Skeletal muscle tissue (tissue), 4 donors: Measurements from ENCODE around the gene PARL. TPM values are rescaled to one million over a fixed set of nuclear protein-coding genes. Genes with fewer than 3 reads are reported as not detected.

Source experiments
- H3K27ac ChIP-seq: one replicate; pipeline ENCODE4 v1.7.0; 2013; ENCODE audit warnings: mild to moderate bottlenecking, low read depth, low read length, inconsistent platforms
- H3K27me3 ChIP-seq, 3 donors: one replicate each; pipeline ENCODE4 v1.7.0; 2013; ENCODE audit warnings: low read length in 3 of 3; ENCODE audit not compliant: control insufficient read depth in 3 of 3, insufficient read depth in 3 of 3
- H3K36me3 ChIP-seq, 3 donors: one replicate each; pipeline ENCODE4 v1.7.0; 2013; ENCODE audit warnings: low read length in 3 of 3; ENCODE audit not compliant: control insufficient read depth in 3 of 3, insufficient read depth in 3 of 3
- H3K4me1 ChIP-seq, 3 donors: one replicate each; pipeline ENCODE4 v1.7.0; 2013; ENCODE audit warnings: low read length in 3 of 3, mild to moderate bottlenecking in 3 of 3; ENCODE audit not compliant: control insufficient read depth in 3 of 3, insufficient read depth in 3 of 3
- H3K4me3 ChIP-seq, 3 donors: one replicate each; pipeline ENCODE4 v1.7.0; 2013; ENCODE audit warnings: low read length in 3 of 3
- H3K9ac ChIP-seq, 3 donors: one replicate each; pipeline ENCODE4 v1.7.0; 2013; ENCODE audit warnings: low read length in 3 of 3, mild to moderate bottlenecking in 3 of 3, moderate library complexity in 2 of 3, low read depth in 1 of 3
- H3K9me3 ChIP-seq, 3 donors: one replicate each; pipeline ENCODE4 v1.7.0; 2013; ENCODE audit warnings: low read length in 3 of 3; ENCODE audit not compliant: control insufficient read depth in 3 of 3
- total RNA-seq: library from RNA; depleted of rRNA; stranded (reverse); fragments of >200 nt; gene quantifications from one replicate; pipeline ENCODE4 v1.2.3, GENCODE V29; 2014
- donor health status: Osteomylitis.

The PARL gene
- total RNA-seq, 1 donor from 2014 or later, result 35.0 TPM

- Histone ChIP-seq H3K9ac (no peak overlapping the region), H3K4me3 (no peak overlapping the region), H3K4me1 (peaks cover 0 to 4% (median 0%) of the 10 kb centered on the region in 3 donors), H3K9me3 (no peaks in the 10 kb centered on the region), H3K27me3 (no peaks in the 10 kb centered on the region), H3K27ac (no peak overlapping the region), H3K36me3 (peaks cover under 1 to 12% (median 9%) of the 10 kb centered on the region in 3 donors)
These were observed 14.1 kb downstream of the PARL start for GRCh38 chr3:183870563-183870962.

GRCh38 chr3:183868796-183869195 is 15.9 kb downstream of the PARL start:
- no peaks in the 10 kb centered on the region for H3K4me1 ChIP-seq
- no peak overlapping the region for H3K9ac ChIP-seq
- H3K36me3 ChIP-seq, result peaks cover 9 to 22% (median 18%) of the 10 kb centered on the region in 3 donors
- H3K27ac ChIP-seq, result no peak overlapping the region
- no peaks in the 10 kb centered on the region for H3K27me3 ChIP-seq
- H3K9me3 ChIP-seq, result no peaks in the 10 kb centered on the region
- no peak overlapping the region for H3K4me3 ChIP-seq

- H3K9me3 ChIP-seq, result no peaks in the 10 kb centered on the region
- no peak overlapping the region for H3K9ac ChIP-seq
- no peaks in the 10 kb centered on the region for H3K27me3 ChIP-seq
- no peak overlapping the region for H3K4me3 ChIP-seq
- H3K27ac ChIP-seq, result no peak overlapping the region
- H3K36me3 ChIP-seq, result peaks cover 23 to 49% (median 48%) of the 10 kb centered on the region in 3 donors
- H3K4me1 ChIP-seq, result peaks cover under 1 to 3% (median 3%) of the 10 kb centered on the region in 3 donors
These were observed 22.1 kb downstream of the PARL start for GRCh38 chr3:183862610-183863009.

- Histone ChIP-seq H3K9me3 (no peaks in the 10 kb centered on the region), H3K4me3 (no peak overlapping the region), H3K4me1 (peaks cover 4 to 6% (median 4%) of the 10 kb centered on the region in 3 donors), H3K27me3 (no peaks in the 10 kb centered on the region), H3K9ac (peak overlapping the region in 1 of 3 donors; percentile 23), H3K27ac (no peak overlapping the region), H3K36me3 (peaks cover 20 to 49% (median 36%) of the 10 kb centered on the region in 3 donors)
These were observed 26.8 kb downstream of the PARL start for GRCh38 chr3:183857863-183858262.

GRCh38 chr3:183854318-183855035 is 30.2 kb downstream of the PARL start:
- peaks cover 4 to 6% (median 4%) of the 10 kb centered on the region in 3 donors for H3K4me1 ChIP-seq
- H3K36me3 ChIP-seq, result peaks cover 6 to 37% (median 12%) of the 10 kb centered on the region in 3 donors
- H3K4me3 ChIP-seq, result no peak overlapping the region
- H3K27me3 ChIP-seq, result no peaks in the 10 kb centered on the region
- H3K9me3 ChIP-seq, result no peaks in the 10 kb centered on the region
- no peak overlapping the region for H3K9ac ChIP-seq
- H3K27ac ChIP-seq, result no peak overlapping the region

GRCh38 chr3:183845608-183846288 is 38.9 kb downstream of the PARL start:
- Histone ChIP-seq H3K4me1 (peaks cover 0 to 4% (median 0%) of the 10 kb centered on the region in 3 donors), H3K4me3 (no peak overlapping the region), H3K27me3 (no peaks in the 10 kb centered on the region), H3K9me3 (no peaks in the 10 kb centered on the region), H3K27ac (no peak overlapping the region), H3K9ac (no peak overlapping the region), H3K36me3 (peaks cover 17 to 55% (median 39%) of the 10 kb centered on the region in 3 donors)

GRCh38 chr3:183845090-183845489 is 39.6 kb downstream of the PARL start:
- Histone ChIP-seq H3K27ac (no peak overlapping the region), H3K9ac (no peak overlapping the region), H3K4me1 (peaks cover 0 to 6% (median 0%) of the 10 kb centered on the region in 3 donors), H3K27me3 (no peaks in the 10 kb centered on the region), H3K9me3 (no peaks in the 10 kb centered on the region), H3K36me3 (peaks cover 19 to 60% (median 41%) of the 10 kb centered on the region in 3 donors), H3K4me3 (no peak overlapping the region)

GRCh38 chr3:183844606-183845005 is 40.1 kb downstream of the PARL start:
- H3K27me3 ChIP-seq, result no peaks in the 10 kb centered on the region
- H3K4me1 ChIP-seq, result peaks cover 0 to 6% (median 0%) of the 10 kb centered on the region in 3 donors
- no peak overlapping the region for H3K9ac ChIP-seq
- H3K9me3 ChIP-seq, result no peaks in the 10 kb centered on the region
- H3K36me3 ChIP-seq, result peaks cover 22 to 62% (median 38%) of the 10 kb centered on the region in 3 donors
- H3K27ac ChIP-seq, result no peak overlapping the region
- no peak overlapping the region for H3K4me3 ChIP-seq

- Histone ChIP-seq H3K27me3 (no peaks in the 10 kb centered on the region), H3K4me3 (no peak overlapping the region), H3K9me3 (no peaks in the 10 kb centered on the region), H3K9ac (no peak overlapping the region), H3K27ac (no peak overlapping the region), H3K4me1 (peaks cover 0 to 6% (median 0%) of the 10 kb centered on the region in 3 donors), H3K36me3 (peaks cover 18 to 55% (median 37%) of the 10 kb centered on the region in 3 donors)
These were observed 44.9 kb downstream of the PARL start for GRCh38 chr3:183839751-183840150.

- peaks cover 23 to 59% (median 36%) of the 10 kb centered on the region in 3 donors for H3K36me3 ChIP-seq
- H3K9ac ChIP-seq, result no peak overlapping the region
- H3K27ac ChIP-seq, result no peak overlapping the region
- no peaks in the 10 kb centered on the region for H3K9me3 ChIP-seq
- H3K4me1 ChIP-seq, result peaks cover 0 to 6% (median 0%) of the 10 kb centered on the region in 3 donors
- no peak overlapping the region for H3K4me3 ChIP-seq
- no peaks in the 10 kb centered on the region for H3K27me3 ChIP-seq
These were observed 46.8 kb downstream of the PARL start for GRCh38 chr3:183837894-183838293.
